ENCODE measurements around the gene HASPIN.

Gene HASPIN

DNA sequence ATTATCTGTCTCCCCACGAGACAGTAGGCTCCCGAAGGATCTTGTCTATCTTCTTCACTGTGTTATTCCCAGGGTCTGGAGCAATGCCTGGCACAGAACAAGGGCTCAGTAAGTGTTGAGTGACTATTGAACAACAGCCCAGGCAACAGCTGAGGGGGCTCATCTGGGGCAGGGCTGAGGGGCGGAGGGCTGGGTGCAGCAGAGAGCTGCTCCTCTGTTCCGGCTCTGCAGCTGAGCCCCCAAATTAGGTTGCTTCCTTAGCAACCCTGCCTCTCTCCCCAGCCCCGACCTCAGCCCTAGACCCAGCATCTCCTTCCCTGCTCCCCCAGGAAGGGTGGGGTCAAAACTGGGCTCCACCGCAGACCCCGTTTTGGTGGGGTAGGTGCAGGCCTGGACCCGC is 45.1 kb downstream of the HASPIN start:
- DNase-seq: no peak

DNA sequence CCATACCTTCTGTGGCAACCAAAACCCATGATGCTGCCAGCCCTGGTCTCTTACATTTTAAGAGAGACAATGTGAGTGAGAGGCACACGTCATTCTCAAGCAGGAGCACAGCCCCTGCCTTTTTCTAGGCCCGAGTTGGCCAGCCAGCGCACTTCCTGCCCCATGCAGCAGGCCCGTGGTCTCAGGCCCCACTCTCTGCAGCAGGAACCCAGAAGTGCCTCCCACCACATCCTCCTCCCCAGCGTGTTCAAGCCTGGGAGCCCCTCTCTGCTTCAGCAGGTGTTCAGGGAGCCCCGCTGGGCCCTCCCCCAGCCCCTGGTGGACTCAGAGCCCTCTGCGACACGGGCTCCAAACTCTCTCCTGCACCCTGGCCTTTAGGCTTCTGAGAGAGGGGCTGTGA is 46.8 kb downstream of the HASPIN start:
- no peak for DNase-seq

DNA sequence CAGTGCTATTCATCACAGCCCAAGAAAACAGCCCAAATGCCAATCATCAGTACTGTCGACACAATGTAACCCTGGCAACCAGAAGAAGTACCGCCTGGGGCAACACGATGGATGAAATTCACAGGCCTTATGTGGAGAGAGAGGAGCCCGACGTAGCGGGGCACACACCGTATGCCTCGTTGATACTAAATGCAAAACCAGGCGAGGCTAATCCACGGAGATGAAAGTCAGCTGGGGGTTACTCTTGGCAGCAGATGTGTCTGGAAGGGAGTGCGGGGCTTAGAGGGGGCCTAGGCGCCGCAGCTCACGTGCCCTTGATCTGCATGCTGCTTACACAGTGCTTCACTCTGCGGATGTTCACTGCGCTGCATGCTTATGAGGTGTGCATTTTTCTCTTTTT is 47.4 kb downstream of the HASPIN start:
- DNase-seq: no peak

GRCh38 chr17:3772764-3773163 is 49.1 kb downstream of the HASPIN start:
- DNase-seq: no peak

DNA sequence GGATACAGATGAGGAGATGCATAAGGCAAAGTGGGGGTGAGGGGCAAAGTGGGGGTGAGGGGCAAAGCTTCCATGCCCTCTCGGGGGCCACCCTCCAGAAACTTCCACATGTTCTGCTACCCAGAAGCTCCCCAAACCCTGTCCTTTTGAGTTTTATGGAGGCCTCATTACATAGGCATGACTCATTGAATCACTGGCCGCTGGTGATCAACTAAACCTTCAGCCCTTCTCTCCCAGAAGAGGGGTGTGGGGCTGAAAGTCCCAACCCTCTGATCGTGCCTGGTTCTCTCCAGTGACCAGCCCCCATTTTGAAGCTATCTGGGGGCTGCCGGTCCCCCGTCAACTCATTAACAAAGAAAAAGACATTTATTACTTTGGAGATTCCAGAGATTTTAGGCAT is 49.8 kb downstream of the HASPIN start:
- no peak for DNase-seq

GRCh38 chr17:3773966-3774365 is 50.3 kb downstream of the HASPIN start:
- DNase-seq: no peak
